Neural crest cell (in vitro differentiated cells): ENCODE data around the gene SCAF8. TPM values are rescaled to one million over a fixed set of nuclear protein-coding genes. Genes with fewer than 3 reads are reported as not detected.

Experiments
- DNase-seq: peaks from one replicate; pipeline ENCODE4 v3.0.0; 2021; ENCODE audit warnings: low read depth, mixed read lengths, low spot score
- H3K27ac Mint-ChIP-seq: one replicate; pipeline ENCODE4 v1.8.0; 2021; ENCODE audit warnings: mild to moderate bottlenecking, mixed read lengths; ENCODE audit not compliant: unreplicated experiment
- H3K27me3 Mint-ChIP-seq: 2 replicates; pipeline ENCODE4 v1.8.0; 2021; ENCODE audit warnings: low read depth, mild to moderate bottlenecking, mixed read lengths
- H3K36me3 Mint-ChIP-seq: 2 replicates; pipeline ENCODE4 v1.8.0; 2021; ENCODE audit warnings: low read depth, mild to moderate bottlenecking, mixed read lengths
- H3K4me1 Mint-ChIP-seq: 2 replicates; pipeline ENCODE4 v1.8.0; 2021; ENCODE audit warnings: mixed read lengths
- H3K4me3 Mint-ChIP-seq: one replicate; pipeline ENCODE4 v1.8.0; 2021; ENCODE audit warnings: mild to moderate bottlenecking, mixed read lengths
- H3K9me3 Mint-ChIP-seq: 2 replicates; pipeline ENCODE4 v1.8.0; 2021; ENCODE audit warnings: mixed read lengths
- total RNA-seq: library from RNA; stranded (reverse); gene quantifications from 2 replicates; pipeline ENCODE4 v1.2.1, GENCODE V29; 2021
- TF ChIP-seq, protein P1 (sequence below): fragments of 200-600 bp; sonication (generic); conservative IDR thresholded peaks from 2 replicates; pipeline ENCODE4 v1.5.0; 2021; ENCODE audit warnings: antibody characterized with exemption, mild to moderate bottlenecking

SCAF8 gene
- total RNA-seq, 1 donor from 2014 or later = 63.6 TPM

DNA sequence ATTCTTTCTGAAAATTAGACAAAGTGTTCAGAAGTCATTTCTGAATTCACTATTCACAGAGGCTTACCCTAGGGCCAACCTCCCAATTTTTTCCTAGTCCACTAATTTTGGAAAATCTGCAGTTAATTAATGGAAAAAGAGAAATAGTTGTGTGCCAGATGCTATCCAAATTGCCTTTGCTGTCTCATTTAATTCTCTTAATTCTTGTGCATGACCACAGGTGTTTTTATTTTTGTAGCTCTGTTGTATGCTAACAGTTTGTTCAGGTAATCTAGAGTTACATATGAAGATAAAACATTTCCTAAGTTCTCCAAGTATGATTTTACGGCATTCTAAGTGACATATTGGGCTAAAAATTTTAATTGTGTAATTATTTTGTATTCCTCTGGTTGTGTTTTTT is 96.8 kb downstream of the SCAF8 start:
- no peaks in the 10 kb centered on the region for H3K9me3 Mint-ChIP-seq
- no peak overlapping the region for H3K4me3 Mint-ChIP-seq
- H3K27me3 Mint-ChIP-seq = no peaks in the 10 kb centered on the region
- peaks cover 16% of the 10 kb centered on the region for H3K36me3 Mint-ChIP-seq
- H3K27ac Mint-ChIP-seq = no peak overlapping the region
- TF ChIP-seq, protein P1, sequence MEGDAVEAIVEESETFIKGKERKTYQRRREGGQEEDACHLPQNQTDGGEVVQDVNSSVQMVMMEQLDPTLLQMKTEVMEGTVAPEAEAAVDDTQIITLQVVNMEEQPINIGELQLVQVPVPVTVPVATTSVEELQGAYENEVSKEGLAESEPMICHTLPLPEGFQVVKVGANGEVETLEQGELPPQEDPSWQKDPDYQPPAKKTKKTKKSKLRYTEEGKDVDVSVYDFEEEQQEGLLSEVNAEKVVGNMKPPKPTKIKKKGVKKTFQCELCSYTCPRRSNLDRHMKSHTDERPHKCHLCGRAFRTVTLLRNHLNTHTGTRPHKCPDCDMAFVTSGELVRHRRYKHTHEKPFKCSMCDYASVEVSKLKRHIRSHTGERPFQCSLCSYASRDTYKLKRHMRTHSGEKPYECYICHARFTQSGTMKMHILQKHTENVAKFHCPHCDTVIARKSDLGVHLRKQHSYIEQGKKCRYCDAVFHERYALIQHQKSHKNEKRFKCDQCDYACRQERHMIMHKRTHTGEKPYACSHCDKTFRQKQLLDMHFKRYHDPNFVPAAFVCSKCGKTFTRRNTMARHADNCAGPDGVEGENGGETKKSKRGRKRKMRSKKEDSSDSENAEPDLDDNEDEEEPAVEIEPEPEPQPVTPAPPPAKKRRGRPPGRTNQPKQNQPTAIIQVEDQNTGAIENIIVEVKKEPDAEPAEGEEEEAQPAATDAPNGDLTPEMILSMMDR = no peak
- DNase-seq = no peak
- no peaks in the 10 kb centered on the region for H3K4me1 Mint-ChIP-seq

GRCh38 chr6:154830771-154831170 is 97.6 kb downstream of the SCAF8 start:
- TF ChIP-seq, protein P1 = no peak
- H3K9me3 Mint-ChIP-seq = no peaks in the 10 kb centered on the region
- no peaks in the 10 kb centered on the region for H3K4me1 Mint-ChIP-seq
- no peak overlapping the region for H3K27ac Mint-ChIP-seq
- DNase-seq = no peak
- no peak overlapping the region for H3K4me3 Mint-ChIP-seq
- peaks cover 16% of the 10 kb centered on the region for H3K36me3 Mint-ChIP-seq
- H3K27me3 Mint-ChIP-seq = no peaks in the 10 kb centered on the region

- no peak for DNase-seq
- H3K27me3 Mint-ChIP-seq = no peaks in the 10 kb centered on the region
- TF ChIP-seq, protein P1 = no peak
- peaks cover 13% of the 10 kb centered on the region for H3K4me1 Mint-ChIP-seq
- no peak overlapping the region for H3K27ac Mint-ChIP-seq
- H3K4me3 Mint-ChIP-seq = no peak overlapping the region
- H3K36me3 Mint-ChIP-seq = peaks cover 11% of the 10 kb centered on the region
- no peaks in the 10 kb centered on the region for H3K9me3 Mint-ChIP-seq
Measured at GRCh38 chr6:154835307-154835706, 102.1 kb downstream of the SCAF8 start.

GRCh38 chr6:154839546-154839945 is 106.3 kb downstream of the SCAF8 start:
- peaks cover 6% of the 10 kb centered on the region for H3K36me3 Mint-ChIP-seq
- DNase-seq = no peak
- H3K27ac Mint-ChIP-seq = no peak overlapping the region
- TF ChIP-seq, protein P1 = no peak
- H3K4me3 Mint-ChIP-seq = no peak overlapping the region
- no peaks in the 10 kb centered on the region for H3K27me3 Mint-ChIP-seq
- H3K4me1 Mint-ChIP-seq = peaks cover 16% of the 10 kb centered on the region
- H3K9me3 Mint-ChIP-seq = no peaks in the 10 kb centered on the region

- Mint-ChIP-seq H3K36me3 (peaks cover 6% of the 10 kb centered on the region), H3K9me3 (no peaks in the 10 kb centered on the region), H3K4me3 (no peak overlapping the region), H3K27me3 (no peaks in the 10 kb centered on the region), H3K4me1 (peaks cover 21% of the 10 kb centered on the region), H3K27ac (no peak overlapping the region)
- no peak for DNase-seq
- TF ChIP-seq, protein P1 = no peak
Measured at GRCh38 chr6:154840363-154840762, 107.1 kb downstream of the SCAF8 start.

GRCh38 chr6:154841109-154841508 is 107.9 kb downstream of the SCAF8 start:
- peaks cover 6% of the 10 kb centered on the region for H3K36me3 Mint-ChIP-seq
- no peaks in the 10 kb centered on the region for H3K27me3 Mint-ChIP-seq
- H3K4me3 Mint-ChIP-seq = no peak overlapping the region
- no peaks in the 10 kb centered on the region for H3K9me3 Mint-ChIP-seq
- no peak overlapping the region for H3K27ac Mint-ChIP-seq
- DNase-seq = no peak
- TF ChIP-seq, protein P1 = no peak
- H3K4me1 Mint-ChIP-seq = peaks cover 21% of the 10 kb centered on the region
